A549 treated with GW870086 at 1 μM for 4 hours (cell line): ENCODE results near the gene ADAMTS5. TPM values are rescaled to one million over a fixed set of nuclear protein-coding genes. Genes with fewer than 3 reads are reported as not detected.

ENCODE experiments used
- total RNA-seq: library from RNA; stranded (reverse); fragments of 200-300 nt; extraction: Qiagen RNA extraction; gene quantifications from 5 replicates; pipeline ENCODE4 v1.2.3, GENCODE V29; 2022; ENCODE audit warnings: low read depth

Gene ADAMTS5
- total RNA-seq = not detected in 5 replicates

GRCh38 chr21:26967062-26967913, at the start of gene ADAMTS5:
Gene ADAMTS5, minus strand, starts transcription at chr21:26967088. Its CDS starts 697 bp downstream, at chr21:26966391.

Other genes with a start within 250 kb of the ADAMTS5 start
- 0.07 to 0.27 TPM (median 0.10 TPM) in 5 replicates for gene ADAMTS1, start 121.7 kb downstream of the ADAMTS5 start, total RNA-seq